Measurements from ENCODE around the gene SCP2. TPM values are rescaled to one million over a fixed set of nuclear protein-coding genes. Genes with fewer than 3 reads are reported as not detected.

The SCP2 gene
- total and polyA plus RNA-seq, 7 donors: 49.3 to 96.9 (median 88.3) TPM

- Histone ChIP-seq H3K36me3 (ENCODE audit: insufficient read depth in 1 of 2, low read depth in 1 of 2) (no peaks in the 10 kb centered on the region), H3K27me3 (ENCODE audit: insufficient read depth in 3 of 3, low read length in 2 of 3) (no peaks in the 10 kb centered on the region), H3K4me1 (no peaks in the 10 kb centered on the region), H3K27ac (no peak overlapping the region), H3K9me3 (no peaks in the 10 kb centered on the region), H3K4me3 (no peak overlapping the region)
- intact Hi-C loops (cut with DNase I): no loop called here
- DNase-seq (no peak), ATAC-seq (no peak)
- TF ChIP-seq, protein P1, sequence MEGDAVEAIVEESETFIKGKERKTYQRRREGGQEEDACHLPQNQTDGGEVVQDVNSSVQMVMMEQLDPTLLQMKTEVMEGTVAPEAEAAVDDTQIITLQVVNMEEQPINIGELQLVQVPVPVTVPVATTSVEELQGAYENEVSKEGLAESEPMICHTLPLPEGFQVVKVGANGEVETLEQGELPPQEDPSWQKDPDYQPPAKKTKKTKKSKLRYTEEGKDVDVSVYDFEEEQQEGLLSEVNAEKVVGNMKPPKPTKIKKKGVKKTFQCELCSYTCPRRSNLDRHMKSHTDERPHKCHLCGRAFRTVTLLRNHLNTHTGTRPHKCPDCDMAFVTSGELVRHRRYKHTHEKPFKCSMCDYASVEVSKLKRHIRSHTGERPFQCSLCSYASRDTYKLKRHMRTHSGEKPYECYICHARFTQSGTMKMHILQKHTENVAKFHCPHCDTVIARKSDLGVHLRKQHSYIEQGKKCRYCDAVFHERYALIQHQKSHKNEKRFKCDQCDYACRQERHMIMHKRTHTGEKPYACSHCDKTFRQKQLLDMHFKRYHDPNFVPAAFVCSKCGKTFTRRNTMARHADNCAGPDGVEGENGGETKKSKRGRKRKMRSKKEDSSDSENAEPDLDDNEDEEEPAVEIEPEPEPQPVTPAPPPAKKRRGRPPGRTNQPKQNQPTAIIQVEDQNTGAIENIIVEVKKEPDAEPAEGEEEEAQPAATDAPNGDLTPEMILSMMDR (IDR thresholded peaks at IDR 0.05): no peak
- 89 to 94% (median 93%) methylated on average over 8 of the region's 8 CpGs for WGBS, 3 donors
Measured at GRCh38 chr1:53085405-53085804, 158.3 kb downstream of the SCP2 start.

GRCh38 chr1:53086491-53087070, 159.5 kb downstream of the SCP2 start:
- H3K36me3 ChIP-seq (ENCODE audit: insufficient read depth in 1 of 2, low read depth in 1 of 2): no peaks in the 10 kb centered on the region
- no peak for DNase-seq
- H3K9me3 ChIP-seq: no peaks in the 10 kb centered on the region
- TF ChIP-seq, protein P1 (IDR thresholded peaks at IDR 0.05): no peak
- H3K4me3 ChIP-seq: no peak overlapping the region
- intact Hi-C loops (cut with DNase I): no loop called here
- no peak overlapping the region for H3K27ac ChIP-seq
- ATAC-seq: no peak
- no peaks in the 10 kb centered on the region for H3K27me3 ChIP-seq (ENCODE audit: insufficient read depth in 3 of 3, low read length in 2 of 3)
- 66 to 80% (median 68%) methylated on average over 4 of the region's 4 CpGs for WGBS, 3 donors
- H3K4me1 ChIP-seq: no peaks in the 10 kb centered on the region

DNA sequence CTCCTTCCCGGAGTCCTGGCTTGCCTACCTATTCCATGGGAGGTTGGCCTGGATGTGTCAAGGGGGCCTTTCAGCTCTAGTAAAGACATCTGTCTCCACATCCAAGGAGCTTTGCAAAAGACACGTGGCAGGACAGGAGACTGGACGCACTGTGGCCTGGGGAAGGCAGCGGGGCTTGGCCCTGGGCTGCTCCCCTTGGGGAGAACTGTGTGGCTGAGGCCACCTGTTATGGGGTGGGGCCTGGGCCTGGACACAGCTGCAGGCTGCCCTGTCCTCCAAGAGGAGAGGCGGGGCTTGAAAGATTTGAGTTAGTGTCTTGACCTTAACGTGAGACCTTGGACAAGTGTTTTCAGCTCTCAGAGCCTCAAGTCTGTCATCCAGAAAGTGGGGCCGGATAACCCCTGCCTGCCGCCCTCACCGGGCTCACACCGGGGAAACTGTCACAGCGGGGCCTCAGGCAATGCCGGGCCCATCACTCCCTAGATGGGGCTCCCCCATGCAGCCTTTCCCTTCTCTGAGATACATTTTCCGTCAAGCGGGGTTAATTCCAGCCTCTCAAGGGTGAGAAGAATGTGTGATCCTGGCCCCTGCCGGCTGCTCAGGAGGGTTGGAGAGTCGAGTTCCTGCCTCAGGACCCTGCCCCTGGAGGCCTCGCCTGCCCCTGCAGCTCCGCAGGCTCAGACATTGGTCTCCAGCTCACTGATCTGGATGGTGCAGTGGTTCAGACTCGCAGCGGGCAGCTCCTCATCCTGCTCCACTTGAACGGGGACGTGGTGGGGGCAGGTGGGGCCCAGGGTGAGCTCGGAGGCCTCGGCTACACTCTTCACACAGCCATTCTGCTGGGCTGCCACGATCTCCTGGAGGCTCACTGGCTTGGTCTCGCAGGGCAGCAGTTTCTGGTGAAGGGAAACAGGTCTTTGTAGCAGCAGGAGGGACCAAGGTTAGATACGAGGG, 160.5 kb downstream of the SCP2 start:
- H3K27me3 ChIP-seq (ENCODE audit: insufficient read depth in 3 of 3, low read length in 2 of 3): no peaks in the 10 kb centered on the region
- WGBS, 3 donors: 80 to 81% (median 81%) methylated on average over 25 to 27 of the region's 27 CpGs
- no peak overlapping the region for H3K27ac ChIP-seq
- H3K9me3 ChIP-seq: no peaks in the 10 kb centered on the region
- no peak overlapping the region for H3K4me3 ChIP-seq
- TF ChIP-seq, protein P1 (IDR thresholded peaks at IDR 0.05): no peak
- intact Hi-C loops (cut with DNase I): no loop called here
- no peaks in the 10 kb centered on the region for H3K4me1 ChIP-seq
- no peaks in the 10 kb centered on the region for H3K36me3 ChIP-seq (ENCODE audit: insufficient read depth in 1 of 2, low read depth in 1 of 2)
- DNase-seq (no peak), ATAC-seq (no peak)

GRCh38 chr1:53088616-53089300, 161.7 kb downstream of the SCP2 start:
- no peak overlapping the region for H3K27ac ChIP-seq
- WGBS, 3 donors: 54 to 69% (median 58%) methylated on average over 19 of the region's 19 CpGs
- no peak overlapping the region for H3K4me3 ChIP-seq
- H3K36me3 ChIP-seq (ENCODE audit: insufficient read depth in 1 of 2, low read depth in 1 of 2): no peaks in the 10 kb centered on the region
- ATAC-seq (no peak), DNase-seq (no peak)
- no peaks in the 10 kb centered on the region for H3K4me1 ChIP-seq
- no peaks in the 10 kb centered on the region for H3K9me3 ChIP-seq
- H3K27me3 ChIP-seq (ENCODE audit: insufficient read depth in 3 of 3, low read length in 2 of 3): no peaks in the 10 kb centered on the region
- intact Hi-C loops (cut with DNase I): no loop called here
- TF ChIP-seq, protein P1 (IDR thresholded peaks at IDR 0.05): no peak
